Effector CD8-positive, alpha-beta T cell (primary cell): ENCODE data around the gene TUBB1.
"Not testable (repeated sequence)": the region's sequence is repeated elsewhere in the genome, so short reads cannot be mapped to it uniquely, and the experiment has no call there.

Experiments
- DNase-seq: peaks from one replicate; lab custom pipeline; 2025; lab: John Stamatoyannopoulos, UW

Gene TUBB1

GRCh38 chr20:59020938-59021551 is 1.8 kb downstream of the TUBB1 start:
- DNase-seq, result no peak

- no peak for DNase-seq
Measured at GRCh38 chr20:59022754-59023153, 3.5 kb downstream of the TUBB1 start.

GRCh38 chr20:59023616-59024015 is 4.4 kb downstream of the TUBB1 start:
- DNase-seq, result no peak

- no peak for DNase-seq
Measured at GRCh38 chr20:59024111-59024530, 4.9 kb downstream of the TUBB1 start.

GRCh38 chr20:59025086-59025485 is 5.9 kb downstream of the TUBB1 start:
- no peak for DNase-seq

GRCh38 chr20:59025511-59025910 is 6.3 kb downstream of the TUBB1 start:
- DNase-seq, result no peak

GRCh38 chr20:59026904-59027740 is 7.9 kb downstream of the TUBB1 start:
- no peak for DNase-seq

GRCh38 chr20:59027741-59028320 is 8.6 kb downstream of the TUBB1 start:
- DNase-seq, result no peak

GRCh38 chr20:59028812-59029211 is 9.6 kb downstream of the TUBB1 start:
- DNase-seq, result no peak

GRCh38 chr20:59030911-59031563 is 11.8 kb downstream of the TUBB1 start:
- no peak for DNase-seq

GRCh38 chr20:59031564-59032022 is 12.4 kb downstream of the TUBB1 start:
- no peak for DNase-seq

GRCh38 chr20:59032023-59032712 is 12.9 kb downstream of the TUBB1 start, which contains the start of gene ATP5F1E:
Gene ATP5F1E, minus strand, starts transcription at chr20:59032335. Its CDS starts 84 bp downstream, at chr20:59032251.
- DNase-seq, result peak; percentile 92

GRCh38 chr20:59032713-59033059 is 13.5 kb downstream of the TUBB1 start:
- no peak for DNase-seq

- no peak for DNase-seq
Measured at GRCh38 chr20:59033093-59033492, 13.9 kb downstream of the TUBB1 start.

- no peak for DNase-seq
Measured at GRCh38 chr20:59033616-59034165, 14.5 kb downstream of the TUBB1 start.

- DNase-seq, result no peak
Measured at GRCh38 chr20:59035381-59035780, 16.2 kb downstream of the TUBB1 start.

- no peak for DNase-seq
Measured at GRCh38 chr20:59037386-59037785, 18.2 kb downstream of the TUBB1 start.

GRCh38 chr20:59039233-59039632 is 20.0 kb downstream of the TUBB1 start:
- DNase-seq, result no peak

GRCh38 chr20:59040667-59041066 is 21.4 kb downstream of the TUBB1 start:
- DNase-seq, result no peak

- not testable (repeated sequence) for DNase-seq
Measured at GRCh38 chr20:59041487-59041886, 22.3 kb downstream of the TUBB1 start.

- no peak for DNase-seq
Measured at GRCh38 chr20:59042151-59042795, 23.0 kb downstream of the TUBB1 start, which contains the start of gene PRELID3B. Gene PRELID3B, minus strand, starts transcription at chr20:59042786. Its CDS starts 56 bp downstream, at chr20:59042730.
